LNCaP clone FGC (cell line): ENCODE data around the gene KCNQ2.

Experiments used
- DNase-seq: peaks from one replicate; pipeline ENCODE4 v3.0.0-alpha.2; 2011; ENCODE audit warnings: low read depth
- H3K4me3 ChIP-seq: 2 replicates; pipeline ENCODE4 v1.5.1; 2011; ENCODE audit warnings: mild to moderate bottlenecking, low read depth, low read length, control low read depth
- CTCF ChIP-seq: IDR thresholded peaks from 2 replicates; pipeline ENCODE4 v1.5.1; 2012; ENCODE audit warnings: mild to moderate bottlenecking; ENCODE audit not compliant: control insufficient read depth, insufficient read depth; ENCODE audit errors: extremely low read depth

KCNQ2 gene

GRCh38 chr20:63406011-63406410 is 66.4 kb downstream of the KCNQ2 start:
- TF ChIP-seq CTCF: no peak
- no peak overlapping the region for H3K4me3 ChIP-seq
- no peak for DNase-seq

- no peak overlapping the region for H3K4me3 ChIP-seq
- no peak for DNase-seq
- no peak for TF ChIP-seq CTCF
Observed at GRCh38 chr20:63405102-63405730, 67.2 kb downstream of the KCNQ2 start.

GRCh38 chr20:63404129-63405085 is 68.0 kb downstream of the KCNQ2 start:
- no peak for DNase-seq
- H3K4me3 ChIP-seq: no peak overlapping the region
- no peak for TF ChIP-seq CTCF

DNA sequence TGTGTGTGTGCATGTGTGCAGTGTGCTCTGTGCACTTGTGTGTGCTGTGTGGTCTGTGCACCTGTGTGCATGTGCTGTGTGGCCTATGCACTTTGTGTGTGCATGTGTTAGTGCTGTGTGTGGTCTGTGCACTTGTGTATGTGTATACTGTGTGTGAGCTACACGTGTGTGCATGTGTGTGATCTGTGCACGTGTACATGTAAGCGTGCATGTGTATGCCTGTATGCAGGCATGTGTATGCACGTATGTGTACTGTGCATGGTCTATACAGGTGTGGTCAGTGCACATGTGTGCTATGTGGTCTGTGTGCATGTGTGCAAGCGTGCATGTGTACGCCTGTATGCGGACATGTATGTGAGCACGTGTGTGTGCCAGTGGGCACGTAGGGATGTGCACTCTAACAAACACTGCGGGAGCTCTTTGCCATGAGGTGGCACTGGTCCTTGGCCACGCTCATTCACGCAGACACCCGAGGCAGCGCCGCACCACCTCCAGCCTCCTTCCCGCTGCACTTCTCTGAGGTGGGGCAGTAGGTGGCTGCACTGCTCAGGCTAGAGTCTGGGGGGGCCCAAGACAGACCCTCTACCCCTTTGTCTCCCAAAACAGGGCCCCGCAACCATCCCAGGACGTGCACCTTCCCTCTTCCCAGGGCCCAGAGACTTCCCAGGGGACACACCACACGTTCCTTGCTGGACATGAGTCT is 68.9 kb downstream of the KCNQ2 start:
- TF ChIP-seq CTCF: no peak
- no peak for DNase-seq
- no peak overlapping the region for H3K4me3 ChIP-seq

GRCh38 chr20:63402860-63403220 is 69.6 kb downstream of the KCNQ2 start:
- DNase-seq: no peak
- no peak overlapping the region for H3K4me3 ChIP-seq
- no peak for TF ChIP-seq CTCF

GRCh38 chr20:63402181-63402859 is 70.1 kb downstream of the KCNQ2 start:
- H3K4me3 ChIP-seq: no peak overlapping the region
- TF ChIP-seq CTCF: no peak
- no peak for DNase-seq
